COLO829 (cell line): ENCODE data around the gene DTHD1.

Experiments used
- DNase-seq: peaks from one replicate; pipeline ENCODE4 v3.0.0; 2012; ENCODE audit warnings: low spot score

The DTHD1 gene

DNA sequence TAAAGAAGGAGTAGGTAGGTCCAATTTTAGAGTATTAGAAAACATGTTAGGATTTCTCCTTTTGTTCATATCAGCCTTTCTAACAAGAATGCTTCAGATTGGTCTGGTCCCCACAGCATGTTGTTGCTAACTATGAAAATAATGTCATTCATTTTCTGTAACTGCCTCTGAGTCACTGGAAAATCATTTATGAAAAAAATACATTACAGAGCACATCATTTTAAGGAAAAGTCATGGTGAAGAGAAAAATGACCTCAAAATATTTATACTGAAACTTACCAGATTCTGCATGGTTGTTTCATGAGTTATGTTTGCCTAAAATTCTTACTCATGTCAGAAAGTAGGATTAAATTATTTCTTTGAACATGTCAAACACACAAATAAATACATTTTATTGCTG lies 35.2 kb downstream of the DTHD1 start:
- DNase-seq: peak; percentile 4

DNA sequence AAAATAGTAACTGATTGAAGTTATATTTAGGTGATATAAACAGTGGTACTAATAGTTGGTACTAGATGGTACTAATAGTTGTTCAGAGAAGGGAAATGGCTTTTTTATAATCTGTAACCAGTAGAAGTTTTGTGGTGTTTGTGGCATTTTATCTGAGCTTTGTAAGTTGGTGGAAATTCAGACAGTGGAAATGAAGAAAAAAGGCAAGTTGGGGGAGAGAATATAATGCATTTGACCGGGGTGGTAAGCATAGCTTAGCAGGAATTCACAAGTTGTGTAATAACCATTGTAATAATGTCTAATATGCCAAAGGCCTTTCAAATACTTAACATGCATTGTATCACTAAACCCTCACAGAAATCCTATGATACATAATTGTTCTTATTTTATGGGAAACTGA lies 36.3 kb downstream of the DTHD1 start:
- DNase-seq: no peak

DNA sequence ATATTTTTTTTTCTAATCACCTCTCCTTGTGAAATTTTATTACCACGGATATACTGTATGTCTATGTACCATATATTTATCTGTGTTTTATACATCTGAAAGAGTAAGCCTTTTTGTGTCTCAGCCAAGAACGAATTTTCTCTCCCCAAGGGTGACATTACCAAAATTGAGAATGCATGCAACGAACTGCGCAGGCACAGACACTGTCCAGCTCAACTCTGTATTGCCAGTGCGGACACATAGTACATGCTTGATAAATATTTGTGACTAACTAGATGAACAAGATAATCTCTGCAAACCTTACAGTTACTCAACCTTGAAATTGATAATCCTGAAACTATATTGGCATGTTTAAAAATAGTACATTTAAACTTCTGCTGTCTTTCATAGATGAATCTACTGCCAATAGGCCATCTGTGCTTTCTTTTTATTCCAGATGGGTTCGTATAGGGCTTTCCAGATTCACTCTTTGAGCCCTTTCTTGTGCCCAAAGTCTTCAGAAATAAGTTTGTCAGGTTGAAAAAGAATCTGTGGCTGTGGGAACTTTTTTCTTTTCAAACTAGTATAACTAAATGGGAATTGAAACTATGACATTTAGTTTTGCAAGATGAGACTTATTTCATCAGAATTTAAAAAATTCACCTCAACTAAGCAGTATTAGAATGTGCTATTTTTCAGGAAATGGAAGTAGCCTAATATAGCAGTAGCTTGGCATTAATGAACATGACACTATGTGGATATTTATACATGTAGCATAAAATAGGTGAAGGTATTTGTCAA lies 38.9 kb downstream of the DTHD1 start:
- DNase-seq: no peak

DNA sequence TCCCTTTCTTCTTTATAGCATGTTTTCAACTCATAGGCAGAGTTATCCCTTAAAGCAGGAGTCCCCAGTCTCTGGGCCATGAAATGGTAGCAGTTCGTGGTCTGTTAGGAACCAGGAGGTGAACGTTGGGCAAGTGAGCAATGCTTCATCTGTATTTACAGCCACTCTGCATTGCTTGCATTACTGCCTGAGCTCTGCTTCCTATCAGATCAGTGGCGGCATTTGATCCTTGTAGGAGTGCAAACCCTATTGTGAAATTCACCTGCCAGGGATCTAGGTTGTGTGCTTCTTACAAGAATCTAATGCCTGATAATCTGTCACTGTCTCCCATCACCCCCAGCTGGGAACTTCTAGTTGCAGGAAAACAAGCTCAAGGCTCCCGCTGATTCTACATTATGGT lies 39.8 kb downstream of the DTHD1 start:
- no peak for DNase-seq

- DNase-seq: no peak
Observed at GRCh38 chr4:36322921-36323354, 41.5 kb downstream of the DTHD1 start.

GRCh38 chr4:36323816-36324419 lies 42.5 kb downstream of the DTHD1 start:
- no peak for DNase-seq

DNA sequence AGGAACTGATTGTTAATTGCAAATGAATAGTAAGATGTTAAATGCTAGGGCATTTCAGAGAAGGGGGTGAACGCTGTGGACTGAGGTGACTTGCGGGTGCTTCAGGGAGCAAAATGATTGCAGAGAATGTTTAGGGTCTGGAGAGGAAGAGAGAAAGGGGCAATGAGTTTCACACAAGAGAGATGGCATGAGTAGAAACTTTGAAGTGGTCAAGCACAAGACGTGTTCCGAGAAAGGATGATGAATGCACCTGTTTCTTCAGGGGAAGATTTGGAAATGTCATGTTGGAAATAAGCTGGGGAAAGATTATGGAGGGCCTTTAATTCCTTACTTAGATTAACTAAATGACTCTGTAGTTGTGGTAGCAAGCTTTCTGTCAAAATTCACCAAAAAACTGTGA lies 43.4 kb downstream of the DTHD1 start:
- DNase-seq: no peak

DNA sequence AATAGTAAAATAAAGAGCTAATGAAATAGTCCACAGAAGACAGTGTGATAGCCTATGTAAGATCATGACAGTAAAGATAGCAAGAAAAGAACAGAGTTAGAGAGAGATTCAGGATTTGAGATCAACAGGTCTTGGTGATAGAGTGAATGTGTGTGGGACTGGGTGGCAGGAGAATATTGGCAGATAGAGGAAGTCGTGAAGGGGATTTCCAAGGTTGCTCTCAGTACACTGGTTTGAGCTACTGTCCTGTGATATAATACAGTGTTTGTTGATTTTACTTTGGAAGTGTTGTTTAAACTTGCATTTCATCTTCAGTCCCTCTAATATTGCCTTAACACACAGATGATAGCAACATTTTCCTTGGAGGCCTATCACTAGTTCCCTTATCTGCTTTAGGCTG lies 44.1 kb downstream of the DTHD1 start:
- no peak for DNase-seq

DNA sequence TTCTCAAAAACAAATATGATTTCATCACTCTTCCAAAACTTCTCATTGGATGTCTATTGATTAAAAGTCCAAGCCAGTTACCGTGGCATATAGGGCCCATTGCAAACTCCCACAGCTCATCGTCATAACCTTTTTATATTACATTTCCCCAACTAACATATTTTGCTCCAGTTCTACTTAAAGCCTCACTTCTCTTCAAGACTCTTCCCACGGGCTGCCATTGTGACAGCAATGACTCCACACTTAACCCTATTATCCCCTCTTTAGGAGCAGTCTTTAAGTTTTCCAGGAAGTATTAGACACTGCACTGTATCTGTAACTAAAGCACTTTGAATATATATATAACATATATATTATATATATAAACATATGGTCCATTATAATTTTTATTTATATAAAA lies 44.5 kb downstream of the DTHD1 start:
- no peak for DNase-seq

DNA sequence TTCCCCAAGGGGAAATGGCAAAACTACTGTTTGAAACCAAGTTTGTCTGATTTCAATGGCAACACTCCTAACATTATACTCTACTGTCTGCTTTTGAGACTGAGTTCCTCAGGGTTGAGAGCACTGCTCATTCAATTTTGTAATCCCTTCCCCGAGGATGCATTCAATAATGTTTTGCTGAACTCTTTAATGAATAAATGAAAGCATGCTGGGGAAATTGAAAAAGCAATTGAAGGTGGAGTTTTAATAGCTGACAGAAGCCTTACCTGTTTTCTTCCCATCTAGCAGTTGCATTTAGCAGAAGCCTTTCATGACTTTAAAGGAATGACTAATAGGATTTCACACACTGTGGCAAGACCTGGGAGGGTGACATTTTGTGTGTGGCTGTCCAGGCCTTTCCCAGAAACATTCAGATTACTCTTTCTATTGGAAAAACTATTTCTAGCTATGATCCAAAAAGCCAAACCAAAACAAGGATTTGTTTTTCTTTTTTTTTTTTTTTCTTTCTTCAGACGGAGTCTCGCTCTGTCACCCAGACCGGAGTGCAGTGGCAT lies 45.1 kb downstream of the DTHD1 start:
- no peak for DNase-seq

GRCh38 chr4:36327400-36327799 lies 46.0 kb downstream of the DTHD1 start:
- no peak for DNase-seq

GRCh38 chr4:36328130-36328529 lies 46.7 kb downstream of the DTHD1 start:
- no peak for DNase-seq

GRCh38 chr4:36329228-36329627 lies 47.8 kb downstream of the DTHD1 start:
- no peak for DNase-seq

GRCh38 chr4:36330796-36331195 lies 49.4 kb downstream of the DTHD1 start:
- no peak for DNase-seq

DNA sequence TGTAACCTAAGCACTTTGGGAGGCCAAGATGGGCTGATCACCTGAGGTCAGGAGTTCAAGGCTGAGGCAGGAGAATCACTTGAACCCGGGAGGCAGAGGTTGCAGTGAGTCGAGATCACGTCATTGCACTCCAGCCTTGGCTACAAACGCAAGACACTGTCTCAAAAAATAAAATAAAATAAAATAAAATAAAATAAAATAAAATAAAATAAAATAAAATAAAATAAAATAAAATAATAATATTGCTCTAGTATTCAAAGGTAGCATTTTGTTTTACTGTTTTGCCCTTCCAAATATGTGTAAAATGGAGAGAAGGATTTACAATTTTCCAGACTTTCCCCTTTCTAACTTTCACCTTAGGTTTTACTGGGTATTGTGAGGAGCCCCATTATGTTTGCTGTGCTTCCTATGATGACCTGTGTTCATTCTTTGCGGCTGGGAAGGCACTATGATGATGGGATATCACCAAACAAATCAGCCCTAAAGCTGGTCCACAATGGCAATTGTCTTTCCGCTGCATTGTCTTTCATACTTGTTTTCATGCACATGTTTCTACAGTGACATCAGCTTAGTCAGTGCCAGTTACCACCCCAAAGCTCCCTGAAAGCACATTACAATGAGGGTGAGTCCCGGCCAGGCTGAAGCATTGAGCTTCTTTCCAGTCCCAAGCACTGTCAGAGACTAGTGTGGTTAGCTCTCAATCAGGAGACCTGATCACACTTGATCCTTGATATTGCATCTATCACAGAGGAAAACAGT lies 50.8 kb downstream of the DTHD1 start:
- DNase-seq: no peak

GRCh38 chr4:36332782-36333131 lies 51.3 kb downstream of the DTHD1 start:
- no peak for DNase-seq

DNA sequence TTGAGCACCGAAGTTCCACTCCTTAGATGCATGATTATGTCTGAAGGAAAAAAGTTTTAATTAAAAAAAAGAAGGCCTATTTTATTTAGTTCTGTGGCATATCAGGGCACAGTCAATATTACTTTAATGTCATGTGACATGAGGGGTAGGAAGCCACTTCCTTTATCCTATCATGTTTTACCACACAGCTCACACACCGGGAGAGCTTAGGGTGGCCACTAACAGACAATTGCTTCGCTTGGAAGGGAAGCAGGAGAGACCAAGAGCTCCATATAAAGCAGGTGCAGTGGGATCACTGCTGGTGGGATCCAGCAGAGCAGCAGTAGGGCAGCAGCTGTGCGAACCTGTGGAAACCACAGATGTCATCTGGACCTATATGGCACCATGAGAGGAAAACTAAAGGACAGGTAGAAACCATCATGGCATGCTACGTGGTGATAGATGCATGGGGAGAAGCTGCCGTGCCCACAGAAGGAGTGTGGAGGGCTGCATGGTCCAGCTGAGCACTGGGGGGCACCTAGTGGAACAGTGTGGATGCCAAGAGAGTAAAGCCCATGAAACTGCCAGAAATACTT lies 52.0 kb downstream of the DTHD1 start:
- no peak for DNase-seq

DNA sequence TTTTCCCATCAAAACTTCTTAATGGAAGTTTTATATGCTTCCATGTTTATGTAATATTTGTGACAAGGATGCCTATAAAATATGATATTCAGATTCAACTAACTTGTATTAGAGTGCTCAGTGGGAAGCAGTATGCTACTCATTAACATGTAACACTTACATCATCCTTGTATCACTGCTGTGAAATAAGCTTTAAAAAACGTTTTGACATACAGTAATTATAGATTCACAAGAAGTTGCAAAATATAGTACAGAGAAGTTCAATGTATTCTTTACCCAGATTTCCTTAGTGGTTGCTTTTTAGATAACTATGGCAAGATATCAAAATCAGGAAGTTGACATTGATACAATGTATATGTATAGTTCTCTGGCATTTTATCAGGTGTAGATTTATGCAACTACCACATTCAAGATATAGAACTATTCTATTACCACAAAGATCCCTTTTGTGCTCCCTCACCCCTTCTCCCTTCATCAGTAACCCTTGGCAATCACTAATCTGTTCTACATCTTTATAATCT lies 56.3 kb downstream of the DTHD1 start:
- no peak for DNase-seq

DNA sequence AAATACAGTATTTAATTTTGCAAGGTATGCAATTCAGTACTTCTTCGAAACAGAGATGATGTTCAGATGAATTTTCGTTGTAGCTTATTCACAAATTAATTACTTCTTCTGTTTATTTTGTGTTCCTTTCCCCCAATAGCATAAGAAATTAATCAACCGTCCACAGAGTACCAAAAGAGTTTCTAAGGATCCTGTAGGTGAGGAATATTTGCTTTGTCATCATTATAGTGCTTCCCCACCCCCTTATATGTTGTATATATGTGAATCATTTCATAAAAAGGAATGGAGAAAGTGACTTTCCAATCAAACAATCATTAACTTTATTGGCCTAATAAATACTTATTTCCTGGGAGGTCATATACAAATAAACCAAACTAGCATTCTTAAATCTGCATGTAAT lies 57.6 kb downstream of the DTHD1 start:
- no peak for DNase-seq

GRCh38 chr4:36341936-36342335 lies 60.5 kb downstream of the DTHD1 start:
- no peak for DNase-seq

- no peak for DNase-seq
Observed at GRCh38 chr4:36343501-36344175, 62.2 kb downstream of the DTHD1 start.

- no peak for DNase-seq
Observed at GRCh38 chr4:36348403-36348938, 67.1 kb downstream of the DTHD1 start.
